ENCODE measurements around the gene MSH5.

GRCh38 chr6:31729979-31730630 is 9.7 kb upstream of the MSH5 start:
- TF ChIP-seq, protein P1, sequence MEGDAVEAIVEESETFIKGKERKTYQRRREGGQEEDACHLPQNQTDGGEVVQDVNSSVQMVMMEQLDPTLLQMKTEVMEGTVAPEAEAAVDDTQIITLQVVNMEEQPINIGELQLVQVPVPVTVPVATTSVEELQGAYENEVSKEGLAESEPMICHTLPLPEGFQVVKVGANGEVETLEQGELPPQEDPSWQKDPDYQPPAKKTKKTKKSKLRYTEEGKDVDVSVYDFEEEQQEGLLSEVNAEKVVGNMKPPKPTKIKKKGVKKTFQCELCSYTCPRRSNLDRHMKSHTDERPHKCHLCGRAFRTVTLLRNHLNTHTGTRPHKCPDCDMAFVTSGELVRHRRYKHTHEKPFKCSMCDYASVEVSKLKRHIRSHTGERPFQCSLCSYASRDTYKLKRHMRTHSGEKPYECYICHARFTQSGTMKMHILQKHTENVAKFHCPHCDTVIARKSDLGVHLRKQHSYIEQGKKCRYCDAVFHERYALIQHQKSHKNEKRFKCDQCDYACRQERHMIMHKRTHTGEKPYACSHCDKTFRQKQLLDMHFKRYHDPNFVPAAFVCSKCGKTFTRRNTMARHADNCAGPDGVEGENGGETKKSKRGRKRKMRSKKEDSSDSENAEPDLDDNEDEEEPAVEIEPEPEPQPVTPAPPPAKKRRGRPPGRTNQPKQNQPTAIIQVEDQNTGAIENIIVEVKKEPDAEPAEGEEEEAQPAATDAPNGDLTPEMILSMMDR (IDR thresholded peaks at IDR 0.05) = no peak
- TF ChIP-seq POLR2A (IDR thresholded peaks at IDR 0.05) = peak in 2 of 3 donors; percentile 36 to 48
